Progenitor cell of endocrine pancreas (in vitro differentiated cells): ENCODE measurements around the gene FOSL1. TPM values are rescaled to one million over a fixed set of nuclear protein-coding genes. Genes with fewer than 3 reads are reported as not detected.
"Not testable (repeated sequence)": the region's sequence is repeated elsewhere in the genome, so short reads cannot be mapped to it uniquely, and the experiment has no call there.

Source experiments
- DNase-seq: peaks from one replicate; pipeline ENCODE4 v3.0.0; 2021; ENCODE audit warnings: low spot score; ENCODE audit not compliant: unreplicated experiment
- H3K27ac Mint-ChIP-seq: 2 replicates; pipeline ENCODE4 v1.8.0; 2021; ENCODE audit warnings: mild to moderate bottlenecking, moderate library complexity, mixed read lengths
- H3K27me3 Mint-ChIP-seq: 2 replicates; pipeline ENCODE4 v1.8.0; 2021; ENCODE audit warnings: mixed read lengths
- H3K36me3 Mint-ChIP-seq: 2 replicates; pipeline ENCODE4 v1.8.0; 2022; ENCODE audit warnings: mixed read lengths; ENCODE audit not compliant: insufficient read depth
- H3K4me1 Mint-ChIP-seq: 2 replicates; pipeline ENCODE4 v1.8.0; 2021; ENCODE audit warnings: low read depth, mixed read lengths
- H3K4me3 Mint-ChIP-seq: 2 replicates; pipeline ENCODE4 v1.8.0; 2021; ENCODE audit warnings: low read depth, mild to moderate bottlenecking, moderate library complexity, mixed read lengths
- H3K9me3 Mint-ChIP-seq: 2 replicates; pipeline ENCODE4 v1.8.0; 2021; ENCODE audit warnings: low read depth, mixed read lengths
- total RNA-seq: library from RNA; stranded (reverse); gene quantifications from 2 replicates; pipeline ENCODE4 v1.2.1, GENCODE V29; 2021
- TF ChIP-seq, protein P1 (sequence below): fragments of 200-600 bp; sonication (generic); IDR thresholded peaks from one replicate; pipeline ENCODE4 v1.5.0; 2021; ENCODE audit warnings: antibody characterized with exemption, mild to moderate bottlenecking; ENCODE audit not compliant: unreplicated experiment

Gene FOSL1
- total RNA-seq, 1 donor from 2014 or later = 1.7 TPM

- peaks cover 12% of the 10 kb centered on the region for H3K4me1 Mint-ChIP-seq
- peak overlapping the region; percentile 67 for H3K27ac Mint-ChIP-seq
- TF ChIP-seq, protein P1, sequence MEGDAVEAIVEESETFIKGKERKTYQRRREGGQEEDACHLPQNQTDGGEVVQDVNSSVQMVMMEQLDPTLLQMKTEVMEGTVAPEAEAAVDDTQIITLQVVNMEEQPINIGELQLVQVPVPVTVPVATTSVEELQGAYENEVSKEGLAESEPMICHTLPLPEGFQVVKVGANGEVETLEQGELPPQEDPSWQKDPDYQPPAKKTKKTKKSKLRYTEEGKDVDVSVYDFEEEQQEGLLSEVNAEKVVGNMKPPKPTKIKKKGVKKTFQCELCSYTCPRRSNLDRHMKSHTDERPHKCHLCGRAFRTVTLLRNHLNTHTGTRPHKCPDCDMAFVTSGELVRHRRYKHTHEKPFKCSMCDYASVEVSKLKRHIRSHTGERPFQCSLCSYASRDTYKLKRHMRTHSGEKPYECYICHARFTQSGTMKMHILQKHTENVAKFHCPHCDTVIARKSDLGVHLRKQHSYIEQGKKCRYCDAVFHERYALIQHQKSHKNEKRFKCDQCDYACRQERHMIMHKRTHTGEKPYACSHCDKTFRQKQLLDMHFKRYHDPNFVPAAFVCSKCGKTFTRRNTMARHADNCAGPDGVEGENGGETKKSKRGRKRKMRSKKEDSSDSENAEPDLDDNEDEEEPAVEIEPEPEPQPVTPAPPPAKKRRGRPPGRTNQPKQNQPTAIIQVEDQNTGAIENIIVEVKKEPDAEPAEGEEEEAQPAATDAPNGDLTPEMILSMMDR = no peak
- H3K4me3 Mint-ChIP-seq = no peak overlapping the region
- no peaks in the 10 kb centered on the region for H3K27me3 Mint-ChIP-seq
- H3K9me3 Mint-ChIP-seq = no peaks in the 10 kb centered on the region
- DNase-seq = no peak
- H3K36me3 Mint-ChIP-seq = peaks cover 31% of the 10 kb centered on the region
These were observed 48.2 kb downstream of the FOSL1 start for GRCh38 chr11:65851811-65852507.

GRCh38 chr11:65851083-65851579 is 49.1 kb downstream of the FOSL1 start:
- TF ChIP-seq, protein P1 = peak; percentile 42
- Mint-ChIP-seq H3K9me3 (no peaks in the 10 kb centered on the region), H3K36me3 (peaks cover 23% of the 10 kb centered on the region), H3K4me3 (no peak overlapping the region), H3K27me3 (no peaks in the 10 kb centered on the region), H3K4me1 (peaks cover 5% of the 10 kb centered on the region), H3K27ac (no peak overlapping the region)
- DNase-seq = no peak

- Mint-ChIP-seq H3K4me1 (peaks cover 1% of the 10 kb centered on the region), H3K4me3 (no peak overlapping the region), H3K27me3 (no peaks in the 10 kb centered on the region), H3K9me3 (no peaks in the 10 kb centered on the region), H3K27ac (peak overlapping the region; percentile 64), H3K36me3 (peaks cover 21% of the 10 kb centered on the region)
- DNase-seq = no peak
- TF ChIP-seq, protein P1 = no peak
These were observed 49.7 kb downstream of the FOSL1 start for GRCh38 chr11:65850217-65851082.

DNA sequence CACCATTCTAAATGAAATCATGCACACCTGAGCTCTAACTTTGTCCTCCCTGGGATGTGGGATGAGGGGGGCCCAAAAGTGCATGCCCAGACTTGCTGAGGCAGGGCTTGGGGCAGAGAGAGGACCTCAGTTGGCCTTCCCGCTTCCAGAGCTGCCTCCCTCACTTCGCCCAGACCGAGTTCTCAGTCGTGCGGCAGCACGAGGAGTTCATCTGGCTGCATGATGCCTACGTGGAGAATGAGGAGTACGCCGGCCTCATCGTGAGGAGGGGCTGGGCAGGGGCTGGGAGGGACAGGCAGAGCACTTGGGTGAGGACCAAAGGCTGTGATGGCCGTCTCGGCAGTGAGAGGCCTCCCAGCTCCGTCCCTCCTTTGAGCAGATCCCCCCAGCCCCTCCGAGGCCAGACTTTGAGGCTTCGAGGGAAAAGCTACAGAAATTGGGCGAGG is 50.4 kb downstream of the FOSL1 start:
- TF ChIP-seq, protein P1 = no peak
- Mint-ChIP-seq H3K27me3 (no peaks in the 10 kb centered on the region), H3K36me3 (peaks cover 20% of the 10 kb centered on the region), H3K9me3 (no peaks in the 10 kb centered on the region), H3K4me3 (no peak overlapping the region), H3K4me1 (peaks cover 1% of the 10 kb centered on the region), H3K27ac (no peak overlapping the region)
- DNase-seq = no peak

GRCh38 chr11:65849366-65849765 is 50.8 kb downstream of the FOSL1 start:
- no peak for DNase-seq
- no peak overlapping the region for H3K27ac Mint-ChIP-seq
- no peaks in the 10 kb centered on the region for H3K9me3 Mint-ChIP-seq
- no peaks in the 10 kb centered on the region for H3K27me3 Mint-ChIP-seq
- peaks cover 4% of the 10 kb centered on the region for H3K4me1 Mint-ChIP-seq
- TF ChIP-seq, protein P1 = no peak
- no peak overlapping the region for H3K4me3 Mint-ChIP-seq
- H3K36me3 Mint-ChIP-seq = peaks cover 16% of the 10 kb centered on the region

DNA sequence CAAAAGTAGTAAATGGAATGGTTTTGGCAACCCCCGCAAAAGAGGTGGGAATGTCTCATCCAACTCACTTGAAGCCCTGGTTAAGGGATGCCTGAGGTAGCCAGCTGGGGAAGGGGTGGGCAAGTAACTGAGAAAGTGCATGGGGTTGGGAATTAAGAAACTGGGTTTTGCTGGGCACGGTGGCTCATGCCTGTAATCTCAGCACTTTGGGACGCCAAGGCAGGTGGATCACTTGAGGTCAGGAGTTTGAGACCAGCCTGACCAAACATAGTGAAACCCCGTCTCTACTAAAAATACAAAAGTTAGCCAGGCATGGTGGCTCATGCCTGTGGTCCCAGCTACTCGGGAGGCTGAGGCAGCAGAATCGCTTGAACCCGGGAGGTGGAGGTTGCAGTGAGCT is 51.5 kb downstream of the FOSL1 start:
- DNase-seq, H3K4me3 Mint-ChIP-seq, H3K9me3 Mint-ChIP-seq, H3K27me3 Mint-ChIP-seq, H3K4me1 Mint-ChIP-seq, H3K27ac Mint-ChIP-seq: not testable (repeated sequence)
- H3K36me3 Mint-ChIP-seq = peaks cover 13% of the 10 kb centered on the region
